ENCODE results near the gene LMAN2L. TPM values are rescaled to one million over a fixed set of nuclear protein-coding genes. Genes with fewer than 3 reads are reported as not detected.

The LMAN2L gene
- total and polyA plus RNA-seq, 2 of the 8 experiments (the other 6 are each of a cell fraction or from before 2014, with no cell fraction given) = 14.3 to 17.6 TPM

GRCh38 chr2:96760036-96760985 is 20.4 kb upstream of the LMAN2L start, which contains the start of gene CNNM4:
TSS of gene CNNM4 (plus strand) at chr2:96760902. CDS start at chr2:96761000, 98 bp downstream.
- Histone ChIP-seq H3K9me3 (ENCODE audit: insufficient read depth in 2 of 2, low read depth in 1 of 2, low read length in 1 of 2) (no peaks in the 10 kb centered on the region), H2BK20ac (ENCODE audit: low read length) (no peak within 1 kb of the TSS), H2BK15ac (ENCODE audit: low read length) (peak within 1 kb of the TSS; percentile 98), H3K4me3 (ENCODE audit: extremely low read depth in 1 of 4, insufficient read depth in 2 of 4, low read depth in 3 of 4, low read length in 4 of 4) (peak within 1 kb of the TSS; percentile 49 to 68 (median 60)), H4K20me1 (replicated peaks in 1 of 2; ENCODE audit: control insufficient read depth in 1 of 2, insufficient read depth in 2 of 2, low read length in 2 of 2) (peaks cover 0 to 9% of the 10 kb centered on the region in 2 experiments), H2BK120ac (replicated peaks; ENCODE audit: low read depth, low read length) (peak within 1 kb of the TSS; percentile 45), H3K4me1 (replicated peaks in 1 of 4; ENCODE audit: control insufficient read depth in 3 of 4, insufficient read depth in 4 of 4, low read length in 3 of 4) (peaks cover 11 to 41% (median 26%) of the 10 kb centered on the region in 4 experiments), H3K56ac (replicated peaks; ENCODE audit: insufficient read length, low read depth, low read length) (peak within 1 kb of the TSS; percentile 34), H3K23me2 (ENCODE audit: low read depth, low read length) (peaks cover 11% of the 10 kb centered on the region), H3K18ac (ENCODE audit: extremely low read depth, low read length) (peak within 1 kb of the TSS; percentile 89), H2AK5ac (ENCODE audit: low read depth, low read length) (peak within 1 kb of the TSS; percentile 30; the same call in 1 of the 2 replicates), H3K14ac (ENCODE audit: insufficient read length) (no peak within 1 kb of the TSS), H3K23ac (ENCODE audit: insufficient read length) (no peak within 1 kb of the TSS), H2AFZ (ENCODE audit: low read length) (peak within 1 kb of the TSS; percentile 95), H3K79me2 (ENCODE audit: control insufficient read depth in 1 of 2, insufficient read depth in 2 of 2, low read length in 2 of 2) (peaks cover 0 to 11% of the 10 kb centered on the region in 2 experiments; a peak in 1 of 4 replicates), H3K27me3 (replicated peaks in 1 of 4; ENCODE audit: control insufficient read depth in 3 of 4, extremely low read depth in 1 of 4, insufficient read depth in 3 of 4, low read length in 3 of 4) (peaks cover 0 to 8% (median 4%) of the 10 kb centered on the region in 4 experiments; a peak in 2 of 7 replicates), H3K27ac (ENCODE audit: low read depth, low read length) (no peak within 1 kb of the TSS; the same call in 1 of the 2 replicates), H2BK12ac (ENCODE audit: low read depth, low read length) (peak within 1 kb of the TSS; percentile 94), H3K79me1 (ENCODE audit: low read depth, low read length) (no peaks in the 10 kb centered on the region), H4K8ac (ENCODE audit: extremely low read depth, insufficient read depth, low read length) (peak within 1 kb of the TSS; percentile 91), H4K5ac (ENCODE audit: insufficient read length, low read depth, low read length) (peak within 1 kb of the TSS; percentile 69), H3K36me3 (ENCODE audit: control insufficient read depth in 2 of 4, insufficient read depth in 4 of 4, low read length in 3 of 4) (no peaks in the 10 kb centered on the region), H4K91ac (replicated peaks; ENCODE audit: insufficient read length, low read length) (peak within 1 kb of the TSS; percentile 79), H2BK5ac (ENCODE audit: low read depth, low read length) (peak within 1 kb of the TSS; percentile 85), H3K4ac (replicated peaks; ENCODE audit: insufficient read length, low read depth, low read length) (peak within 1 kb of the TSS; percentile 95), H3K4me2 (ENCODE audit: insufficient read depth in 1 of 2, low read depth in 2 of 2, low read length in 2 of 2) (peak within 1 kb of the TSS; percentile 79 to 90), H3K9ac (replicated peaks in 1 of 4; ENCODE audit: extremely low read depth in 1 of 4, low read depth in 3 of 4, low read length in 3 of 4) (peak within 1 kb of the TSS in 3 of 4 experiments; percentile 42 to 55 (median 55); a peak in 5 of 7 replicates)
- no peak for FAIRE-seq
- DNase-seq (ENCODE audit: low read depth in 1 of 2, low spot score in 2 of 2) = peak; percentile 80 to 91
- 13% methylated on average over 34 of the region's 62 CpGs; no CpG with 5 or more reads in 1 of the 2 experiments for WGBS, 2 experiments (ENCODE audit: extremely low coverage in 1 of 2, insufficient coverage in 1 of 2, insufficient read length in 1 of 2, insufficient replicate concordance in 2 of 2, low coverage in 1 of 2, low lambda C conversion rate in 2 of 2, missing lambda C conversion rate in 1 of 2)
- POLR2A ChIA-PET (ENCODE audit: partially characterized antibody) = interaction anchor here (1.0 to 1.5 kb wide), 3 partner anchors 9 to 56 kb away, joined by 3 to 6 read pairs (median 3); partner anchors contain the start of gene CNNM3
- CTCF ChIA-PET (ENCODE audit: partially characterized antibody) = interaction anchor here (0.6 to 6.8 kb wide), 15 partner anchors 9 to 166 kb away, joined by 3 to 64 read pairs (median 4); no protein-coding TSS in a partner anchor
- TF ChIP-seq CEBPB (IDR thresholded peaks at IDR 0.05; ENCODE audit: low read depth, low read length) (no peak), NANOG (IDR thresholded peaks at IDR 0.05; ENCODE audit: insufficient read depth, low read depth, low read length, poor library complexity, severe bottlenecking) (peak; percentile 9), TAF7 (optimal IDR thresholded peaks at IDR 0.05; ENCODE audit: borderline replicate concordance, low read depth, low read length) (peak; percentile 44), CHD2 (IDR thresholded peaks at IDR 0.05; ENCODE audit: low read length) (peak; percentile 56; the same call in 1 of the 2 replicates), ZNF274 (IDR thresholded peaks at IDR 0.05; ENCODE audit: borderline replicate concordance, extremely low read depth, low read length) (no peak), HDAC2 (IDR thresholded peaks at IDR 0.05; ENCODE audit: borderline replicate concordance in 1 of 2, low read depth in 2 of 2, low read length in 2 of 2) (no peak), TAF1 (IDR thresholded peaks at IDR 0.05; ENCODE audit: low read depth, low read length) (peak; percentile 74), SP1 (IDR thresholded peaks at IDR 0.05; ENCODE audit: low read depth, low read length) (0 out of 2 replicates have a peak, but pooled peaks have one; percentile 11), ATF3 (IDR thresholded peaks at IDR 0.05; ENCODE audit: insufficient read depth, low read depth, low read length) (no peak), POLR2A (IDR thresholded peaks at IDR 0.05; ENCODE audit: control extremely low read depth in 1 of 2, low read depth in 2 of 2, low read length in 2 of 2) (peak in 1 of 2 experiments; percentile 70; a peak in 2 of 3 replicates)

All from H1 (cell line).